IMR-90 (cell line): Measurements from ENCODE around the gene SYNE1. TPM values are rescaled to one million over a fixed set of nuclear protein-coding genes. Genes with fewer than 3 reads are reported as not detected.

Experiments used
- ATAC-seq: fragments of 200-7000 bp; cut with Tn5 transposase; 2 replicates; pipeline ENCODE4 v1.9.1; 2020; ENCODE audit warnings: low read depth, mild to moderate bottlenecking, moderate library complexity
- BruUV-seq: library from RNA; stranded (reverse); fragments of 400-500 nt; replicated peaks from 2 replicates; lab custom pipeline; 2021; lab: Mats Ljungman, UMichigan
- CTCF ChIA-PET: fragments of 300-600 bp; formaldehyde crosslinking; extraction: SDS; loops from one replicate; lab custom pipeline; 2021; ENCODE audit warnings: antibody characterized with exemption; lab: Yijun Ruan, JAX
- POLR2A ChIA-PET: fragments of 300-600 bp; sonication (Branson Sonifier 250); formaldehyde crosslinking; loops from one replicate; lab custom pipeline; 2022; ENCODE audit warnings: antibody characterized with exemption; ENCODE audit not compliant: unreplicated experiment; lab: Charles Lee
- DNase-seq: peaks from one replicate; pipeline ENCODE4 v3.0.0; 2013
- H2AFZ ChIP-seq: replicated peaks from 2 replicates; pipeline ENCODE3; 2013; ENCODE audit warnings: low read length, mild to moderate bottlenecking; ENCODE audit not compliant: poor library complexity
- H2AK5ac ChIP-seq: 2 replicates; pipeline ENCODE4 v1.6.1; 2013; ENCODE audit warnings: low read depth, low read length, inconsistent platforms
- H2AK9ac ChIP-seq: replicated peaks from 2 replicates; pipeline ENCODE3; 2013; ENCODE audit warnings: mild to moderate bottlenecking, low read depth, low read length, moderate library complexity; ENCODE audit not compliant: poor library complexity
- H2BK120ac ChIP-seq: 2 replicates; pipeline ENCODE4 v1.6.1; 2013; ENCODE audit warnings: low read depth, low read length, inconsistent platforms
- H2BK15ac ChIP-seq: 3 replicates; pipeline ENCODE4 v1.6.1; 2013; ENCODE audit warnings: low read depth, low read length, inconsistent platforms
- H2BK20ac ChIP-seq: 2 replicates; pipeline ENCODE4 v1.6.1; 2013; ENCODE audit warnings: low read depth, mild to moderate bottlenecking, inconsistent platforms, low read length, moderate library complexity
- H2BK5ac ChIP-seq: 2 replicates; pipeline ENCODE4 v1.6.1; 2013; ENCODE audit warnings: mild to moderate bottlenecking, low read depth, low read length, inconsistent platforms; ENCODE audit not compliant: poor library complexity, severe bottlenecking
- H3K14ac ChIP-seq: replicated peaks from 2 replicates; pipeline ENCODE4 v1.6.1; 2013; ENCODE audit warnings: low read depth, low read length, inconsistent platforms
- H3K18ac ChIP-seq: 2 replicates; pipeline ENCODE4 v1.6.1; 2013; ENCODE audit warnings: low read depth, low read length, control low read depth
- H3K23ac ChIP-seq: 2 replicates; pipeline ENCODE4 v1.6.1; 2013; ENCODE audit warnings: low read depth, low read length, inconsistent platforms
- H3K27ac ChIP-seq: 2 replicates; pipeline ENCODE4 v1.5.1; 2013; ENCODE audit warnings: mild to moderate bottlenecking, control low read depth, low read length; ENCODE audit not compliant: insufficient read depth
- H3K27me3 ChIP-seq: 2 replicates; pipeline ENCODE4 v1.6.1; 2013; ENCODE audit warnings: low read length; ENCODE audit not compliant: control insufficient read depth, insufficient read depth
- H3K36me3 ChIP-seq: 2 replicates; pipeline ENCODE4 v1.6.1; 2013; ENCODE audit warnings: low read length, mixed read lengths; ENCODE audit not compliant: control insufficient read depth, insufficient read depth
- H3K4ac ChIP-seq: 2 replicates; pipeline ENCODE4 v1.6.1; 2013; ENCODE audit warnings: low read depth, low read length, inconsistent platforms
- H3K4me1 ChIP-seq: 2 replicates; pipeline ENCODE4 v1.6.1; 2013; ENCODE audit warnings: low read length, mixed read lengths; ENCODE audit not compliant: control insufficient read depth, insufficient read depth
- H3K4me2 ChIP-seq: 2 replicates; pipeline ENCODE4 v1.6.1; 2013; ENCODE audit warnings: low read depth, mild to moderate bottlenecking, control low read depth, low read length, moderate library complexity
- H3K4me3 ChIP-seq: 2 replicates; pipeline ENCODE4 v1.5.1; 2013; ENCODE audit warnings: low read depth, mild to moderate bottlenecking, control low read depth, low read length, moderate library complexity; ENCODE audit not compliant: insufficient read depth
- H3K56ac ChIP-seq: 2 replicates; pipeline ENCODE4 v1.6.1; 2013; ENCODE audit warnings: low read length, inconsistent platforms; ENCODE audit not compliant: insufficient read depth; ENCODE audit errors: extremely low read depth
- H3K79me1 ChIP-seq, 2 experiments: 2 replicates each; pipeline ENCODE4 v1.6.1; 2013; ENCODE audit warnings: low read length in 2 of 2, inconsistent platforms in 1 of 2, low read depth in 1 of 2
- H3K9ac ChIP-seq: 2 replicates; pipeline ENCODE4 v1.6.1; 2013; ENCODE audit warnings: low read depth, low read length, control low read depth
- H3K9me1 ChIP-seq: 2 replicates; pipeline ENCODE4 v1.6.1; 2013; ENCODE audit warnings: low read length, inconsistent platforms; ENCODE audit not compliant: insufficient read depth
- H3K9me3 ChIP-seq: 2 replicates; pipeline ENCODE4 v1.6.1; 2013; ENCODE audit warnings: low read length; ENCODE audit not compliant: control insufficient read depth, insufficient read depth
- H4K20me1 ChIP-seq: 2 replicates; pipeline ENCODE4 v1.6.1; 2013; ENCODE audit warnings: low read length, inconsistent platforms; ENCODE audit not compliant: insufficient read depth
- H4K5ac ChIP-seq: 2 replicates; pipeline ENCODE4 v1.6.1; 2013; ENCODE audit warnings: mild to moderate bottlenecking, low read depth, low read length, control low read depth
- H4K8ac ChIP-seq, 2 experiments: 2 replicates each; pipeline ENCODE4 v1.6.1; 2013; ENCODE audit warnings: low read depth in 2 of 2, low read length in 2 of 2, control low read depth in 1 of 2, inconsistent platforms in 1 of 2
- H4K91ac ChIP-seq: 2 replicates; pipeline ENCODE4 v1.6.1; 2013; ENCODE audit warnings: low read depth, low read length, inconsistent platforms; ENCODE audit not compliant: insufficient read depth
- BHLHE40 ChIP-seq: fragments of 150-350 bp; IDR thresholded peaks from 2 replicates; pipeline ENCODE4 v1.6.1; 2016; ENCODE audit warnings: mild to moderate bottlenecking, low read depth, low read length
- ELK1 ChIP-seq: fragments of 150-350 bp; IDR thresholded peaks from 2 replicates; pipeline ENCODE4 v1.6.1; 2016; ENCODE audit warnings: low read depth, mild to moderate bottlenecking, low read length, moderate library complexity, borderline replicate concordance
- MAFK ChIP-seq: IDR thresholded peaks from 2 replicates; pipeline ENCODE4 v1.6.1; 2012; ENCODE audit warnings: low read depth, low read length, improper control_type of control experiment
- MXI1 ChIP-seq: IDR thresholded peaks from 2 replicates; pipeline ENCODE4 v1.6.1; 2012; ENCODE audit warnings: low read depth, mild to moderate bottlenecking, low read length, moderate library complexity, borderline replicate concordance
- RAD21 ChIP-seq: IDR thresholded peaks from 2 replicates; pipeline ENCODE4 v1.6.1; 2012; ENCODE audit warnings: low read length, improper control_type of control experiment
- RCOR1 ChIP-seq: IDR thresholded peaks from 2 replicates; pipeline ENCODE4 v1.6.1; 2012; ENCODE audit warnings: mild to moderate bottlenecking, low read length, improper control_type of control experiment; ENCODE audit not compliant: insufficient replicate concordance
- RFX5 ChIP-seq: IDR thresholded peaks from 2 replicates; pipeline ENCODE4 v1.8.0; 2012; ENCODE audit warnings: low read depth, mild to moderate bottlenecking, low read length, moderate library complexity
- USF2 ChIP-seq: fragments of 150-350 bp; IDR thresholded peaks from 2 replicates; pipeline ENCODE4 v1.6.1; 2017; ENCODE audit warnings: mild to moderate bottlenecking, antibody characterized with exemption, low read length, low read depth
- WGBS, 2 experiments: methylation state at CpG; one replicate each; pipeline versions ENCODE4 v1.1.5 to v1.1.7; 2013; ENCODE audit warnings: missing lambda C conversion rate in 2 of 2; ENCODE audit not compliant: insufficient read length in 1 of 2; ENCODE audit errors: extremely low coverage in 2 of 2; 5-methylcytosine and 5-hydroxymethylcytosine counted together
- dilution Hi-C: fragments of 300-500 bp; cut with HindIII; formaldehyde crosslinking; loops from one replicate; pipeline ENCODE4 v1.14.3; 2018; ENCODE audit warnings: low sequenced_read_pairs; ENCODE audit not compliant: unreplicated experiment
- in situ Hi-C: fragments of 300-500 bp; cut with MboI; formaldehyde crosslinking; loops from 3 replicates; pipeline ENCODE4 v1.14.3; 2019; ENCODE audit warnings: low sequenced_read_pairs, inconsistent platforms, mixed read lengths
- intact Hi-C: fragments of 100-400 bp; cut with micrococcal nuclease; formaldehyde crosslinking; loops from 2 replicates; pipeline ENCODE4 v1.10.0; 2022
- polyA plus RNA-seq, 3 experiments: library from polyadenylated mRNA; depleted of rRNA; stranded (reverse); fragments of >200 nt; gene quantifications; 2 replicates each; pipeline ENCODE4 v1.2.3, GENCODE V29; 2012; ENCODE audit warnings: low replicate concordance in 1 of 3
- total RNA-seq: library from RNA; depleted of rRNA; stranded (reverse); fragments of >200 nt; gene quantifications from 2 replicates; pipeline ENCODE4 v1.2.3, GENCODE V29; 2012

Gene SYNE1
- total and polyA plus RNA-seq, 2 of the 4 experiments (the other 2 are of a cell fraction) = 34.1 to 159 TPM

GRCh38 chr6:152170313-152170701 lies 466.9 kb downstream of the SYNE1 start:
- dilution Hi-C loops = no loop called here
- Histone ChIP-seq H3K4me1 (no peaks in the 10 kb centered on the region), H4K20me1 (no peaks in the 10 kb centered on the region), H3K23ac (no peak overlapping the region), H4K8ac (no peak overlapping the region), H2AK9ac (no peak overlapping the region), H3K4me2 (no peak overlapping the region), H3K27me3 (no peaks in the 10 kb centered on the region), H4K91ac (no peak overlapping the region), H3K9me3 (no peaks in the 10 kb centered on the region), H3K14ac (no peak overlapping the region), H4K5ac (no peak overlapping the region), H3K56ac (no peak overlapping the region), H2BK20ac (no peak overlapping the region), H2BK5ac (no peak overlapping the region), H3K27ac (no peak overlapping the region), H3K79me1 (peaks cover 0 to 9% of the 10 kb centered on the region in 2 experiments; a peak in 2 of 4 replicates), H3K4me3 (no peak overlapping the region), H2AK5ac (no peak overlapping the region), H2BK15ac (no peak overlapping the region), H3K4ac (no peak overlapping the region), H2AFZ (no peak overlapping the region), H3K18ac (no peak overlapping the region), H3K36me3 (peaks cover 16% of the 10 kb centered on the region), H3K9me1 (peaks cover 2% of the 10 kb centered on the region), H3K9ac (no peak overlapping the region), H2BK120ac (no peak overlapping the region)
- POLR2A ChIA-PET = no interaction called here
- intact Hi-C loops = no loop called here
- ATAC-seq (no peak), DNase-seq (no peak)
- in situ Hi-C loops = no loop called here
- BruUV-seq = no TSS peak
- WGBS, 2 experiments = 100% methylated on average over 3 of the region's 4 CpGs; no CpG with 5 or more reads in 1 of the 2 experiments
- TF ChIP-seq RFX5 (no peak), RAD21 (no peak), BHLHE40 (no peak), USF2 (no peak), RCOR1 (no peak), MXI1 (no peak), ELK1 (no peak), MAFK (no peak)
- CTCF ChIA-PET = interaction anchor here (1.1 kb wide), 1 partner anchor 19 kb away, joined by 3 read pairs; no protein-coding TSS in a partner anchor
